HG03135 (cell line): Measurements from ENCODE around the gene SLC9C1.
A peak's percentile ranks its signal among the peaks of the same experiment; 100 is the strongest.

ENCODE experiments used
- ATAC-seq: cut with Tn5 transposase; IDR thresholded peaks from one replicate; pipeline ENCODE4 v1.9.1; 2021; ENCODE audit warnings: mild to moderate bottlenecking, moderate library complexity; ENCODE audit not compliant: unreplicated experiment

SLC9C1 gene

GRCh38 chr3:112307557-112307956 is 13.5 kb upstream of the SLC9C1 start:
- ATAC-seq, result no peak

GRCh38 chr3:112306825-112307224 is 12.8 kb upstream of the SLC9C1 start:
- ATAC-seq, result no peak

DNA sequence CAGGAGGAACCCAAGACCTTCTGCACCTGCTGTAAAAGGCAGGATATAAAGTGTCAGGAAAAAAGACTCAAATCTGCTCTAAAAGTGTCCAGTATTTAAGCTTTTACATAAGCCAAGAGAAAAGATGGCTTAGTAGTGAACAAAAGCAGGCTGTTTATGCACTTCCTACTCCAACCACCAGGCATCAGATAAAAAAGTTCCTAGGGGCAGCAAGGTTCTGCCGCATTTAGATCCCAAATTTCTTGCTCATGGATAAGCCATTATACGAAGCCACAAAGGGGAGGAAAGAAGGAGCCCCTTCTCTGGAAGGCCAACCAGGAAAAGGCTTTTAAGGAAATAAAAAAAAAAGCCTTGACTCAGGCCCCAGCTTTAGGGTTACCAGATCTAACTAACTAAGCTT is 10.6 kb upstream of the SLC9C1 start:
- no peak for ATAC-seq

DNA sequence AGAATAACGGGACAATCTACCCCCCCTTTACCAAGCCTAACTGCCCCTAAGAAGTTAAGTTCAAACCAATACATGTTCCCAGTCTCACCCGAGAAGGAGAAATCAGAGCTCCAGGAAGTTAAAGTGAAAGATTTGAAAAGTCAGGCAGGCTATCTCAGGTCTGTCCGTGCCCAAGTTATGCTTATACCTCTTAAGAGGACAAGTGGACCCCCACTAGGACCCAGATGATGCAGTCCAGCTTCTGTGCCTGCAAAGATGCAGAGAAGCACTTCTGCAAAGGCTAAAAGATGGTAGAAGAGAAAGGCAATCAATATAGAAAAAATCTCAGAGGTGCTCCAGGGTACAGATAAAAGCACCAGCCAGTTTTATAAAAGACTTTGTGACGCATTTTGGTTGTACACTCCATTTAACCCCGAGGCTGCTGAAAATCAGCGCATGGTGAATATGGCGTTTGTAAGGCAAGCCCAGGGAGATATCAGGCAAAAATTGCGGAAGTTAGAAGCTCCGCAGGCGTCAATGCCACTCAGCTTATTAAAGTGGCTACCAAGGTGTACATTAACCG is 9.8 kb upstream of the SLC9C1 start:
- peak; percentile 49 for ATAC-seq

GRCh38 chr3:112302881-112303763 is 9.1 kb upstream of the SLC9C1 start:
- ATAC-seq, result peak; percentile 43

- ATAC-seq, result no peak
Observed at GRCh38 chr3:112302150-112302830, 8.3 kb upstream of the SLC9C1 start.

DNA sequence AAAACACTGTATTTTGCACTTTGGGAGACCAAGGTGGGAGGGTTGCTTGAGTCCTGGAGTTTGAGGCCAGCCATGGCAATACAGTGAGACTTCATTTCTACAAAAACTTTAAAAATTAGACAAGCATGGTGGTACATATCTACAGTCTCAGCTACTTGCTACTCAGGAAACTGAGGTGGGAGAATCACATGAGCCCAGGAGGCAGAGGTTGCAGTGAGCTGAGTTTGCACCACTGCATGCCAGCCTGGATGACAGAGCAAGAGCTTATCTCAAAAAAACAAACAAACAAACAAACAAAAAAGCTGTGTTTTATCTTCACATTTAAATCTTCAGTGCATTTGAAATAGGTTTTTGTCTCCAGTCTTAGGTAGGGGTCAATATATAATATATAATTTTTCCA is 4.8 kb upstream of the SLC9C1 start:
- no peak for ATAC-seq

- ATAC-seq, result no peak
Observed at GRCh38 chr3:112297714-112298113, 3.7 kb upstream of the SLC9C1 start.

GRCh38 chr3:112289011-112289410 is 5.0 kb downstream of the SLC9C1 start:
- ATAC-seq, result no peak

DNA sequence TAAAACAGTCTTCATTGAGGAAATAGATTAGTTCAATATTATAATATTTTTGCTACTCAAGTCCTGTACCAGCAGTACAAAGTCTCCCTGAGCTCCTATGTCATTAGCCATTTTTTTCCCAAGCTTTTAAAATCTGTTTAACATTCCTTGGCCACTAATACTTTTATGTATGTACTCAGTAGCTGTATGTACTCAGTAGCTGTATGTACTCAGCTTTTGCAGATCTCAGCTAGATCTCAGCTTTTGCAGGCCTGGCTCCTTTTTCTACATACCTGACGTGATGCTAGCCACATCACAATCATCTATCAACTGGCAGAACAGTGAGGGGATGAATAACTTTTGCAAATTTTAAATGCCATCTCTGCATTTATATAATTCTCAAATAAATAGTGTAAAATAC is 13.8 kb downstream of the SLC9C1 start:
- ATAC-seq, result no peak

GRCh38 chr3:112273536-112273935 is 20.5 kb downstream of the SLC9C1 start:
- ATAC-seq, result no peak

DNA sequence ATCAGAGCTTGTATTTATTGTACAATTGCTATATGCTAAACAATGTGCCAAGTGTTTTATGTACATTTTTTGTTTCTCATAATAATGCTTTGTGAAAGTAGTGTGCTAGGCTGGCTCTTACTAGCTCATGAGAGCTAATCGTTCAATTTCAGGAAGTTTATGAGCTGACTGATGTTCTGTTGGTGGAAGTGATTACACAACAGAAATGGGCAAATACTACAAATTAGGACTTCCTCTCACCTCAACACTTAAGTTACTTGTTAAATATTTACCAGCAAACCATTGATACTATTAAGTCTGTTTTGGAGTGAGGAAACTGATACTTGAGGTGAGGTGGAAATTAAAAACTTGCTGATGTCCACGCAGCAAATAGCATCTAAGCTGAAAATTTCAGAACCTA is 32.3 kb downstream of the SLC9C1 start:
- ATAC-seq, result no peak

- ATAC-seq, result no peak
Observed at GRCh38 chr3:112260563-112260962, 33.5 kb downstream of the SLC9C1 start.

DNA sequence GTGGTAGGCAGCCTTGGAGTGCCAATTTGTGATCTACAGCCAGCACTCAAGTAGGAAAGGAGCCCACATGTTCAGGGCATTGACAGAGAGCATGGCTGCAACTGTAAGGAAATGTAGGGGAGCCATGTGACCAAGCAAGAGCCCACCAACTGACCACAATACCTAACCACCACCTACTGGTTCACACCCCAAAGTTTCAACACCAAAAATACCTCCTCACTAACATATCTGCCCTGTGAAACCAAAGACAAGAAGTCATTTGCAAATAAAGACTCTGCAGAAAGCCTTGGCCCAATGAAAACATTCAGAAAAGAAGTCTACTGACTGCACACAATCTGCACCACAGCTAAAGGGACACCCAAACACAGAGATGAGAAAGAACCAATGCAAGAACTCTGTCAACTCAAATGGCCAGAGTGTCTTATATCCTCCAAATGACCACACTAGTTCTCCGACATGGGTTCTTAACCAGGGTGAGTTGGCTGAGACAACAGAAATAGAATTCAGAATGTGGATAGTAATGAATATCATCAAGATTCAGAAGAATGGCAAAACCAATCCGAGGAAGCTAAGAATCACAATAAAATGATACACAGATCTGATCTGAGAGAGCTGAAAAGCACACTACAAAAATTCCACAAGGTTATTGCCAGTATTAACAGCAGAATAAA is 40.6 kb downstream of the SLC9C1 start:
- ATAC-seq, result no peak

GRCh38 chr3:112247900-112248299 is 46.1 kb downstream of the SLC9C1 start:
- ATAC-seq, result no peak

DNA sequence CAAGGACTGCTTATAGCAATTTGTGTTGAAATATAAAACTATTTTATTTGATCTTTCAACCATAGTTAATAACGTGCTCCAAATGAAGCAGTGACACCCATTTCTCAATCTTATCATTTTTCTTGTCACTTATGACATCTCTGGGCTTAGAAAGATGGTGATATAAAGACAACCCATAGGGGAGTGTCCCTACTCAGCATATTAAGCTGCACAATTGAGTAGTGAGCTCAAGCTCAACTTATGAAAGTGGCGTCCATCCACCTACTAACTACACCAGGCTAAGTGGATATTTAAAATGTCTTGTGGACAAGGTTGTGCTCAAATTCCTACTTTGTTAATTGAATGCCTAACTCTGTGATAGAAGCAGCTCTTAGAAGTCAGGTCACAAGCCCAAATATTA is 46.7 kb downstream of the SLC9C1 start:
- no peak for ATAC-seq

GRCh38 chr3:112233083-112233482 is 60.9 kb downstream of the SLC9C1 start:
- ATAC-seq, result no peak

GRCh38 chr3:112231727-112232126 is 62.3 kb downstream of the SLC9C1 start:
- no peak for ATAC-seq

DNA sequence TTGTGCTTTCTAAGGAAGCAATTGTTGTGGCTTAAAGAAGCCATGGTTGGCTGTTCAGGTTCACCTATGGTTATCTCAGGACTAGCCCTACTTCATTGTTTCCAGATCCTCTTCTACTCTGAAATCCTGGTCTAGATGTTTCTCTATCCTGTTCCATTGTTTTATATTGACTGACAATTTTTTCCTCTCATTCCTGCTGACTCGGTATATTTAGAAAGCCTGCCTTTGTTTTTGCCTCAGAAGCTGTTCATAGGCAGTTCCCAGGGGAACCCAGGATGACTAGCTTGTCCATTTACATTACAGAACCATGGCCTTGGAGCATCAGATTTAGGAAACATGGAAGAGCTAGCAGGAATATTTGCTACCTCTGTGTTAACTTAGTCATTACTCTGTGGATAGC is 64.0 kb downstream of the SLC9C1 start:
- no peak for ATAC-seq

- ATAC-seq, result no peak
Observed at GRCh38 chr3:112228786-112229185, 65.2 kb downstream of the SLC9C1 start.

DNA sequence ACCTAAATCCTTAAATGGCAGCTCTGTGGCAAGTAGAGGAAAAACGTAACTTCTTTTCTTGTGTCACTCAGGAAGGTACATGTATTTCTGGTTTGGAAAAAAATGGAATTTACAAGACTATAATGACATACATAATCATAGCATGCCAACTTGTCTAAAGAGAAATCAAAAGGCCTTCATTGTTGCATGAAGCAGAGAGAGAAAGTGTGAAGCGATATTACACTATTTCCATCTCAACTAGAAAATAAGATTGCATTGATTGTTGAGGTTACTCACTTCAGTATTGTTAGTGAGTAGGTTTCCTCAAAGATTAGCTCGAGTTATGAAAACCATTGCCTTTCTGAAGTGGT is 93.7 kb downstream of the SLC9C1 start:
- no peak for ATAC-seq
